DOHH2 (cell line): ENCODE data around the gene COL25A1.

Experiments used
- H3F3A ChIP-seq: fragments of 200-600 bp; sonication (generic), shearing (Covaris generic); 2 replicates; pipeline ENCODE4 v1.6.0; 2016; ENCODE audit warnings: antibody characterized with exemption, mild to moderate bottlenecking; ENCODE audit not compliant: control insufficient read depth, insufficient read depth
- H3K27ac ChIP-seq: fragments of 200-600 bp; sonication (generic); 2 replicates; pipeline ENCODE4 v1.5.1; 2014; ENCODE audit warnings: low read depth, mild to moderate bottlenecking, low read length, moderate library complexity
- H3K27me3 ChIP-seq: fragments of 200-600 bp; sonication (generic); 2 replicates; pipeline ENCODE4 v1.6.1; 2014; ENCODE audit warnings: mild to moderate bottlenecking, low read length, mixed read lengths; ENCODE audit not compliant: control insufficient read depth
- H3K36me3 ChIP-seq: fragments of 200-600 bp; sonication (generic); 2 replicates; pipeline ENCODE4 v1.6.1; 2014; ENCODE audit warnings: mild to moderate bottlenecking, low read length, moderate library complexity, mixed read lengths; ENCODE audit not compliant: control insufficient read depth
- H3K4me1 ChIP-seq: fragments of 200-600 bp; sonication (generic); 2 replicates; pipeline ENCODE4 v1.6.1; 2014; ENCODE audit warnings: mild to moderate bottlenecking, low read length, mixed read lengths; ENCODE audit not compliant: control insufficient read depth
- H3K4me2 ChIP-seq: fragments of 200-600 bp; sonication (generic); 2 replicates; pipeline ENCODE4 v1.6.0; 2014; ENCODE audit warnings: mild to moderate bottlenecking, low read length, moderate library complexity
- H3K4me3 ChIP-seq: fragments of 200-600 bp; sonication (generic); 2 replicates; pipeline ENCODE4 v1.5.1; 2014; ENCODE audit warnings: mild to moderate bottlenecking, low read length, mixed read lengths
- H3K79me2 ChIP-seq: fragments of 200-600 bp; sonication (generic); 2 replicates; pipeline ENCODE4 v1.6.1; 2014; ENCODE audit warnings: mild to moderate bottlenecking, low read length, mixed read lengths; ENCODE audit not compliant: control insufficient read depth
- H3K9me2 ChIP-seq: fragments of 200-600 bp; sonication (generic); replicated peaks from 2 replicates; pipeline ENCODE4 v1.6.1; 2014; ENCODE audit warnings: mild to moderate bottlenecking, low read length, mixed read lengths; ENCODE audit not compliant: control insufficient read depth
- H3K9me3 ChIP-seq: fragments of 200-600 bp; sonication (generic); 2 replicates; pipeline ENCODE4 v1.6.1; 2014; ENCODE audit warnings: antibody characterized with exemption, low read length, mixed read lengths; ENCODE audit not compliant: control insufficient read depth, insufficient read depth
- H4K20me1 ChIP-seq: fragments of 200-600 bp; sonication (generic); 2 replicates; pipeline ENCODE4 v1.6.0; 2014; ENCODE audit warnings: low read depth, mild to moderate bottlenecking, antibody characterized with exemption, low read length, moderate library complexity; ENCODE audit not compliant: control insufficient read depth, insufficient read depth
- CTCF ChIP-seq: fragments of 200-600 bp; sonication (generic); IDR thresholded peaks from one replicate; pipeline ENCODE4 v1.5.1; 2014; ENCODE audit warnings: antibody characterized with exemption, mild to moderate bottlenecking, low read depth, low read length; ENCODE audit not compliant: poor library complexity, severe bottlenecking
- EZH2phosphoT487 ChIP-seq: fragments of 200-600 bp; sonication (generic); IDR thresholded peaks from 2 replicates; pipeline ENCODE4 v1.6.1; 2017; ENCODE audit warnings: borderline replicate concordance, mild to moderate bottlenecking, antibody characterized with exemption, low read length, moderate library complexity, mixed read lengths

The COL25A1 gene

DNA sequence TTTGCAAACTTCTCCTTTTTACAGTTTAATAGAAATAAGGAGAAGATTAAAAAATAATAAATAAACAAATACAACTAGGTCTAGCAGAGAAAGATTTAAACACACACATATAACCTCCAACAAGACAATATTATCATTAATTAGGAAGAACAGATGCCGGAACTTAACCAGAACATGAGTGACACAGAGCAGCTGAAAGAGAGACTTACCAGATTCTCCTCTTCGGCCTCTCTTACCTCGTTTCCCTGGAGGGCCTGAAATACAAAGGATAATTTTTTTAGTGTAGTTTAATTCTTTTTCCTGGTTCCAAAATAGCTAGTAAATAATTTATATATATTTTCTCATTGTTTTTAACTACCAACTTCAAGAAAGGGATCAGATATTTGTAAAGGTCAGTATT, 252.5 kb downstream of the COL25A1 start:
- Histone ChIP-seq H3K9me3 (no peaks in the 10 kb centered on the region), H3K36me3 (no peaks in the 10 kb centered on the region), H3F3A (no peaks in the 10 kb centered on the region), H3K9me2 (no peaks in the 10 kb centered on the region), H3K4me2 (no peak overlapping the region), H3K4me1 (no peaks in the 10 kb centered on the region), H4K20me1 (no peaks in the 10 kb centered on the region), H3K79me2 (no peaks in the 10 kb centered on the region), H3K27me3 (no peaks in the 10 kb centered on the region), H3K4me3 (no peak overlapping the region), H3K27ac (no peak overlapping the region)
- TF ChIP-seq CTCF (no peak), EZH2phosphoT487 (no peak)

- TF ChIP-seq CTCF = no peak
- TF ChIP-seq EZH2phosphoT487 = no peak
- Histone ChIP-seq H3K27ac (no peak overlapping the region), H3K9me2 (no peaks in the 10 kb centered on the region), H3K4me2 (no peak overlapping the region), H3K4me3 (no peak overlapping the region), H3K79me2 (no peaks in the 10 kb centered on the region), H3F3A (no peaks in the 10 kb centered on the region), H3K36me3 (no peaks in the 10 kb centered on the region), H3K4me1 (no peaks in the 10 kb centered on the region), H3K27me3 (no peaks in the 10 kb centered on the region), H4K20me1 (no peaks in the 10 kb centered on the region), H3K9me3 (no peaks in the 10 kb centered on the region)
Measured at GRCh38 chr4:109046471-109047201, 255.8 kb downstream of the COL25A1 start.

- H3K79me2 ChIP-seq = no peaks in the 10 kb centered on the region
- H3K4me1 ChIP-seq = no peaks in the 10 kb centered on the region
- H3K9me3 ChIP-seq = no peaks in the 10 kb centered on the region
- no peaks in the 10 kb centered on the region for H3K36me3 ChIP-seq
- no peaks in the 10 kb centered on the region for H3F3A ChIP-seq
- H4K20me1 ChIP-seq = no peaks in the 10 kb centered on the region
- no peak overlapping the region for H3K27ac ChIP-seq
- H3K9me2 ChIP-seq = no peaks in the 10 kb centered on the region
- no peaks in the 10 kb centered on the region for H3K27me3 ChIP-seq
- no peak for TF ChIP-seq CTCF
- TF ChIP-seq EZH2phosphoT487 = no peak
- H3K4me3 ChIP-seq = no peak overlapping the region
- no peak overlapping the region for H3K4me2 ChIP-seq
Measured at GRCh38 chr4:109044431-109044830, 258.0 kb downstream of the COL25A1 start.
